HepG2 (cell line): ENCODE measurements around the gene ZNF71. TPM values are rescaled to one million over a fixed set of nuclear protein-coding genes. Genes with fewer than 3 reads are reported as not detected.
A peak's percentile ranks its signal among the peaks of the same experiment; 100 is the strongest.

Experiments
- ATAC-seq: fragments of 200-7000 bp; cut with Tn5 transposase; 3 replicates; pipeline ENCODE4 v1.9.1; 2020; ENCODE audit warnings: mild to moderate bottlenecking, moderate library complexity
- BruUV-seq: library from RNA; stranded (reverse); fragments of 400-500 nt; replicated peaks from 2 replicates; lab custom pipeline; 2021; lab: Mats Ljungman, UMichigan
- CTCF ChIA-PET: fragments of 300-600 bp; formaldehyde crosslinking; extraction: SDS; loops from one replicate; lab custom pipeline; 2021; ENCODE audit warnings: low total read pairs, inconsistent platforms, low intra/inter-chr PET ratio; lab: Yijun Ruan, JAX
- POLR2A ChIA-PET: fragments of 350-600 bp; sonication (Branson Sonifier 250); formaldehyde crosslinking; loops from one replicate; lab custom pipeline; 2020; ENCODE audit warnings: antibody characterized with exemption, inconsistent platforms; lab: Yijun Ruan, JAX
- DNase-seq: peaks from one replicate; pipeline ENCODE4 v3.0.0-alpha.2; 2015; ENCODE audit warnings: low spot score
- FAIRE-seq: peaks from 3 replicates; lab custom pipeline; 2011; peaks lifted over from hg19 to GRCh38; lab: Jason Lieb, UNC
- H2AFZ ChIP-seq: one replicate; pipeline ENCODE4 v1.6.1; 2011; ENCODE audit warnings: low read length, inconsistent platforms
- H3K27ac ChIP-seq: fragments of 300-600 bp; 3 replicates; pipeline ENCODE4 v1.8.0; 2011; ENCODE audit warnings: mixed run types, mild to moderate bottlenecking, mixed read lengths, low read length, inconsistent platforms; ENCODE audit not compliant: insufficient read depth; ENCODE audit errors: extremely low read length
- H3K27me3 ChIP-seq, 2 experiments: fragments of 200-600 bp in 1 of 2; 2 replicates in 1 of 2; 3 replicates in 1 of 2; pipeline versions ENCODE4 v1.6.0 to v1.8.0; 2011; ENCODE audit warnings: low read length in 2 of 2, mild to moderate bottlenecking in 2 of 2, moderate library complexity in 2 of 2, inconsistent platforms in 1 of 2; ENCODE audit not compliant: insufficient read depth in 2 of 2, control insufficient read depth in 1 of 2
- H3K36me3 ChIP-seq, 2 experiments: fragments of 200-600 bp in 1 of 2; replicated peaks in 1 of 2; 2 replicates in 1 of 2; 3 replicates in 1 of 2; pipeline versions ENCODE4 v1.5.1 to v1.8.0; 2011; ENCODE audit warnings: low read length in 2 of 2, inconsistent platforms in 1 of 2; ENCODE audit not compliant: insufficient read depth in 2 of 2, control insufficient read depth in 1 of 2
- H3K4me1 ChIP-seq: 2 replicates; pipeline ENCODE4 v1.5.1; 2012; ENCODE audit warnings: low read length, inconsistent platforms; ENCODE audit not compliant: insufficient read depth
- H3K4me2 ChIP-seq: 2 replicates; pipeline ENCODE4 v1.6.0; 2011; ENCODE audit warnings: low read depth, low read length, inconsistent platforms
- H3K4me3 ChIP-seq, 3 experiments: fragments of 200-600 bp in 1 of 3; sonication (generic), shearing (Covaris generic) in 1 of 3; replicated peaks in 1 of 3; 2 replicates each; pipeline ENCODE4 v1.5.1; 2011 to 2016; ENCODE audit warnings: low read length in 3 of 3, inconsistent platforms in 2 of 3, low read depth in 2 of 3, mild to moderate bottlenecking in 2 of 3, control low read depth in 1 of 3, mixed read lengths in 1 of 3; ENCODE audit not compliant: insufficient read depth in 1 of 3
- H3K79me2 ChIP-seq: one replicate; pipeline ENCODE4 v1.6.1; 2011; ENCODE audit warnings: low read length, inconsistent platforms; ENCODE audit not compliant: insufficient read depth
- H3K9ac ChIP-seq: 2 replicates; pipeline ENCODE4 v1.6.0; 2011; ENCODE audit warnings: mild to moderate bottlenecking, low read depth, low read length, inconsistent platforms; ENCODE audit not compliant: insufficient read depth
- H3K9me3 ChIP-seq: 2 replicates; pipeline ENCODE4 v1.5.1; 2012; ENCODE audit warnings: mild to moderate bottlenecking, low read length
- H4K20me1 ChIP-seq: 2 replicates; pipeline ENCODE4 v1.6.0; 2011; ENCODE audit warnings: inconsistent platforms, mild to moderate bottlenecking, low read length, moderate library complexity; ENCODE audit not compliant: insufficient read depth
- BATF2 ChIP-seq: sonication (generic); formaldehyde crosslinking; IDR thresholded peaks from 2 replicates; pipeline ENCODE4 v1.8.0; 2022; ENCODE audit warnings: mild to moderate bottlenecking, missing genetic modification reagents, moderate library complexity
- CSRNP1 ChIP-seq: sonication (generic); formaldehyde crosslinking; IDR thresholded peaks from 2 replicates; pipeline ENCODE4 v1.8.1; 2023; ENCODE audit warnings: mild to moderate bottlenecking, missing genetic modification reagents
- FOSL1 ChIP-seq: sonication (generic); formaldehyde crosslinking; IDR thresholded peaks from 2 replicates; pipeline ENCODE4 v1.9.0; 2021; ENCODE audit warnings: missing genetic modification reagents, borderline replicate concordance
- GATA4 ChIP-seq: sonication (generic); IDR thresholded peaks from 2 replicates; pipeline ENCODE4 v1.6.1; 2016; ENCODE audit warnings: antibody characterized with exemption, low read depth, borderline replicate concordance
- KLF9 ChIP-seq: IDR thresholded peaks from 2 replicates; pipeline ENCODE4 v1.6.1; 2016; ENCODE audit warnings: low read depth
- NAIF1 ChIP-seq: sonication (generic); formaldehyde crosslinking; IDR thresholded peaks from 2 replicates; pipeline ENCODE4 v1.5.0; 2020; ENCODE audit warnings: mild to moderate bottlenecking, missing genetic modification reagents, borderline replicate concordance
- NCOA1 ChIP-seq: sonication (generic); formaldehyde crosslinking; IDR thresholded peaks from 2 replicates; pipeline ENCODE4 v1.9.0; 2021; ENCODE audit warnings: missing genetic modification reagents
- TAF15 ChIP-seq: fragments of 200-400 bp; formaldehyde crosslinking; IDR thresholded peaks from one replicate; pipeline ENCODE4 v1.6.1; 2018; ENCODE audit warnings: mild to moderate bottlenecking, low read depth, low read length; ENCODE audit not compliant: poor library complexity, severe bottlenecking
- TEAD3 ChIP-seq: optimal IDR thresholded peaks from 2 replicates; pipeline ENCODE3; 2016; ENCODE audit warnings: borderline replicate concordance
- ZBTB10 ChIP-seq: sonication (generic); formaldehyde crosslinking; IDR thresholded peaks from 2 replicates; pipeline ENCODE4 v1.4.0; 2020; ENCODE audit warnings: missing genetic modification reagents, borderline replicate concordance
- ZNF337 ChIP-seq: sonication (generic); formaldehyde crosslinking; IDR thresholded peaks from 2 replicates; pipeline ENCODE4 v1.5.1; 2020; ENCODE audit warnings: missing genetic modification reagents, low read depth, mild to moderate bottlenecking, borderline replicate concordance
- ZNF562 ChIP-seq: sonication (generic); formaldehyde crosslinking; IDR thresholded peaks from 2 replicates; pipeline ENCODE4 v1.8.0; 2022; ENCODE audit warnings: missing genetic modification reagents, borderline replicate concordance
- ZNF672 ChIP-seq: sonication (generic); formaldehyde crosslinking; IDR thresholded peaks from 2 replicates; pipeline ENCODE4 v1.8.1; 2022; ENCODE audit warnings: missing genetic modification reagents
- ZNF780A ChIP-seq: sonication (generic); formaldehyde crosslinking; IDR thresholded peaks from 2 replicates; pipeline ENCODE4 v1.8.0; 2022; ENCODE audit warnings: mild to moderate bottlenecking, missing genetic modification reagents, moderate library complexity
- ZSCAN21 ChIP-seq: sonication (generic); formaldehyde crosslinking; IDR thresholded peaks from 2 replicates; pipeline ENCODE4 v1.8.0; 2022; ENCODE audit warnings: mild to moderate bottlenecking, missing genetic modification reagents, moderate library complexity, borderline replicate concordance
- ZUFSP ChIP-seq: sonication (generic); formaldehyde crosslinking; IDR thresholded peaks from 2 replicates; pipeline ENCODE4 v1.9.0; 2021; ENCODE audit warnings: missing genetic modification reagents, mild to moderate bottlenecking, borderline replicate concordance
- WGBS: methylation state at CpG from one replicate; pipeline ENCODE4 v1.1.6; 2017; ENCODE audit warnings: low lambda C conversion rate; 5-methylcytosine and 5-hydroxymethylcytosine counted together
- in situ Hi-C: cut with HindIII; loops from 2 replicates; pipeline ENCODE4 v1.10.0; 2017; ENCODE audit warnings: low pct_unique_long_range_greater_than_20kb; ENCODE audit not compliant: extremely low pct_ligation_motif_present
- intact Hi-C: fragments of 100-400 bp; cut with micrococcal nuclease; formaldehyde crosslinking; loops from one replicate; pipeline ENCODE4 v1.10.0; 2022; ENCODE audit not compliant: unreplicated experiment
- polyA plus RNA-seq, 8 experiments: library from polyadenylated mRNA; depleted of rRNA in 3 of 8; stranded (reverse) in 7 of 8; unstranded in 1 of 8; fragments of >200 nt; fragmentation: Illumina TruSeq in 4 of 8; extraction: Trizol in 4 of 8; gene quantifications; 2 replicates each; pipeline versions ENCODE4 v1.2.1 to v1.2.3, GENCODE V29; 2011 to 2016; ENCODE audit warnings: low read depth in 4 of 8, missing spikeins in 1 of 8, mixed read lengths in 1 of 8; ENCODE audit not compliant: insufficient read depth in 1 of 8
- total RNA-seq, 5 experiments: library from RNA; depleted of rRNA; stranded (reverse); fragments of >200 nt; fragmentation: Illumina TruSeq; extraction: Trizol; gene quantifications; 2 replicates each; pipeline ENCODE4 v1.2.3, GENCODE V29; 2016; ENCODE audit warnings: low read depth in 1 of 5

The ZNF71 gene
- total and polyA plus RNA-seq, 2 of the 13 experiments (the other 11 are each of a cell fraction or from before 2014, with no cell fraction given), result 2.2 to 4.4 TPM

GRCh38 chr19:56596676-56597075, 1.6 kb downstream of the ZNF71 start:
- no peak overlapping the region for H3K27ac ChIP-seq
- TF ChIP-seq ZBTB10 (no peak), ZSCAN21 (no peak), KLF9 (CRISPR knock-in tag) (no peak), NAIF1 (CRISPR knock-in tag) (no peak), GATA4 (no peak), ZNF780A (no peak), FOSL1 (CRISPR knock-in tag) (no peak), CSRNP1 (CRISPR knock-in tag) (no peak), ZNF337 (CRISPR knock-in tag) (no peak), ZNF672 (CRISPR knock-in tag) (no peak), ZNF562 (CRISPR knock-in tag) (no peak), NCOA1 (CRISPR knock-in tag) (no peak), ZUFSP (CRISPR knock-in tag) (no peak), TEAD3 (CRISPR knock-in tag) (no peak), TAF15 (no peak), BATF2 (CRISPR knock-in tag) (no peak)
- no peaks in the 10 kb centered on the region for H4K20me1 ChIP-seq
- BruUV-seq, result no TSS peak
- H3K4me3 ChIP-seq, result no peak overlapping the region
- POLR2A ChIA-PET, result no interaction called here
- H2AFZ ChIP-seq, result no peak overlapping the region
- no peak for ATAC-seq
- in situ Hi-C loops (no loop called here), intact Hi-C loops (no loop called here)
- 70% methylated on average over 4 of the region's 4 CpGs for WGBS
- no peak for FAIRE-seq
- H3K79me2 ChIP-seq, result peaks cover 9% of the 10 kb centered on the region
- peaks cover 0 to 2% of the 10 kb centered on the region in 2 experiments; a peak in 2 of 5 replicates for H3K36me3 ChIP-seq
- H3K9me3 ChIP-seq, result peaks cover 16% of the 10 kb centered on the region; the same call in 1 of the 2 replicates
- DNase-seq, result no peak
- H3K9ac ChIP-seq, result peak overlapping the region; percentile 85; the same call in 1 of the 2 replicates
- H3K4me1 ChIP-seq, result peaks cover 17% of the 10 kb centered on the region
- 0 out of 2 replicates have a peak overlapping the region, but pooled peaks have one; percentile 97 for H3K4me2 ChIP-seq
- CTCF ChIA-PET, result no interaction called here
- H3K27me3 ChIP-seq, result no peaks in the 10 kb centered on the region; a peak in 1 of 5 replicates
